ENCODE results near the gene RASA2. TPM values are rescaled to one million over a fixed set of nuclear protein-coding genes. Genes with fewer than 3 reads are reported as not detected.

Gene RASA2
- total RNA-seq, 6 experiments from 2014 or later = 12.6 to 17.7 (median 14.5) TPM

GRCh38 chr3:141505166-141505565, 18.3 kb downstream of the RASA2 start:
- Mint-ChIP-seq H3K4me1 (ENCODE audit: low read depth) (peaks cover 12% of the 10 kb centered on the region), H3K27ac (no peak overlapping the region), H3K27me3 (ENCODE audit: insufficient read depth) (no peaks in the 10 kb centered on the region), H3K9me3 (no peaks in the 10 kb centered on the region), H3K4me3 (no peak overlapping the region), H3K36me3 (ENCODE audit: low read depth) (no peaks in the 10 kb centered on the region; the same call in 1 of the 2 replicates)
- TF ChIP-seq, protein P1, sequence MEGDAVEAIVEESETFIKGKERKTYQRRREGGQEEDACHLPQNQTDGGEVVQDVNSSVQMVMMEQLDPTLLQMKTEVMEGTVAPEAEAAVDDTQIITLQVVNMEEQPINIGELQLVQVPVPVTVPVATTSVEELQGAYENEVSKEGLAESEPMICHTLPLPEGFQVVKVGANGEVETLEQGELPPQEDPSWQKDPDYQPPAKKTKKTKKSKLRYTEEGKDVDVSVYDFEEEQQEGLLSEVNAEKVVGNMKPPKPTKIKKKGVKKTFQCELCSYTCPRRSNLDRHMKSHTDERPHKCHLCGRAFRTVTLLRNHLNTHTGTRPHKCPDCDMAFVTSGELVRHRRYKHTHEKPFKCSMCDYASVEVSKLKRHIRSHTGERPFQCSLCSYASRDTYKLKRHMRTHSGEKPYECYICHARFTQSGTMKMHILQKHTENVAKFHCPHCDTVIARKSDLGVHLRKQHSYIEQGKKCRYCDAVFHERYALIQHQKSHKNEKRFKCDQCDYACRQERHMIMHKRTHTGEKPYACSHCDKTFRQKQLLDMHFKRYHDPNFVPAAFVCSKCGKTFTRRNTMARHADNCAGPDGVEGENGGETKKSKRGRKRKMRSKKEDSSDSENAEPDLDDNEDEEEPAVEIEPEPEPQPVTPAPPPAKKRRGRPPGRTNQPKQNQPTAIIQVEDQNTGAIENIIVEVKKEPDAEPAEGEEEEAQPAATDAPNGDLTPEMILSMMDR (IDR thresholded peaks at IDR 0.05) = no peak
- DNase-seq = no peak

DNA sequence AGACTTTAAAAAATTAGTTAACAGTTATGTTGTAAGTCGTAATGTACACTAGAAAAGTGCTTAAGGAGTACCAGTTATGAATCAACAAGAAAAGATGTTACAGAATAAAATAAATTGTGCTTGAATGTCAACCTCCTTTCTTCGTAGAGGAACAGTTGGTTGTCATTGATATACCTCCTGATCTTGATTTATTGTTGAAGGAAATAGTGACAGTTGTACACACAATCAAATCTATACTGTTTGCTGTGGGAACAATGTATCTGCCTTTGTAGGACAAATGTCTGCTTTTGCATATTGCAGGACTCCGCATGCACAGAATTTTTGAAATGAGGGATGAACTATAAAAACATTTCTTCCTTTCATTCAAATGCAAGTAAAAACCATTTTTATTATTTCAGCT, 19.2 kb downstream of the RASA2 start:
- Mint-ChIP-seq H3K27ac (no peak overlapping the region), H3K4me3 (no peak overlapping the region)
- no peak for DNase-seq

DNA sequence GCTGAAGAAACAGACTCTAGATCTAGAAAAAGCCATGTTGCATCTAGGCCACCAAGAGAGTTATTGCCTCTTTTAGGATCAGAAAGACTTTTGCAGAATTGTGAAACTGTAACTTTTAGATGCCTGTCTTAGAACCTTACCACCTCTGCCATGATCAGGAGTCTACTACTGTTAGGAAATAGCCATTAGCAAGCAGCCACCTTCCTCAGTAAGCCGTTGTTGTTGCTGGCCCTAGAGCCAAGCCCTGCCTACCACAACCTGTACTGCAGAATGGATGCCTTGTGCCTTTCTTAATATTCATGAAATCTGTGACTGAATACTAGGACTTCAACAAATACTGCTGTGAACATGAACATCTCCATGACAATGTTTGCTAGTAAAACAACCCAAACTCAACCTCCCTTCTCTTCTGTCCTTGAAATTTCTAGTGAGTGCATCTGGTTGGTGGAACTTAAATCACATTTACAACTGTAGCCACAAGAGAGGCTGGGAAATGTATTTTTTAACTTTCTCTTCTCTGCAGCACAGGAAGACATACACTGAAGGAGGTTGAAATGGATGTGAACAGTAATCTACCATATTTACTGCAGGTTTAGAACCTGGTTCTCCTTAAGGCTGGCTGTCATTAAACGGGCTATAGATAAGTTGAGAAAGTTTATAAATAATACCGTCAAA, 20.7 kb downstream of the RASA2 start:
- Mint-ChIP-seq H3K9me3 (no peaks in the 10 kb centered on the region), H3K27ac (no peak overlapping the region), H3K27me3 (ENCODE audit: insufficient read depth) (no peaks in the 10 kb centered on the region), H3K4me3 (no peak overlapping the region), H3K4me1 (ENCODE audit: low read depth) (peaks cover 17% of the 10 kb centered on the region), H3K36me3 (ENCODE audit: low read depth) (no peaks in the 10 kb centered on the region; the same call in 1 of the 2 replicates)
- no peak for DNase-seq
- TF ChIP-seq, protein P1 (IDR thresholded peaks at IDR 0.05) = no peak

More for the DNA sequence above, 19.2 kb downstream of the RASA2 start:
- no peaks in the 10 kb centered on the region; the same call in 1 of the 2 replicates for H3K36me3 Mint-ChIP-seq (ENCODE audit: low read depth)
- peaks cover 18% of the 10 kb centered on the region for H3K4me1 Mint-ChIP-seq (ENCODE audit: low read depth)
- TF ChIP-seq, protein P1 (IDR thresholded peaks at IDR 0.05) = no peak
- no peaks in the 10 kb centered on the region for H3K9me3 Mint-ChIP-seq
- H3K27me3 Mint-ChIP-seq (ENCODE audit: insufficient read depth) = no peaks in the 10 kb centered on the region

DNA sequence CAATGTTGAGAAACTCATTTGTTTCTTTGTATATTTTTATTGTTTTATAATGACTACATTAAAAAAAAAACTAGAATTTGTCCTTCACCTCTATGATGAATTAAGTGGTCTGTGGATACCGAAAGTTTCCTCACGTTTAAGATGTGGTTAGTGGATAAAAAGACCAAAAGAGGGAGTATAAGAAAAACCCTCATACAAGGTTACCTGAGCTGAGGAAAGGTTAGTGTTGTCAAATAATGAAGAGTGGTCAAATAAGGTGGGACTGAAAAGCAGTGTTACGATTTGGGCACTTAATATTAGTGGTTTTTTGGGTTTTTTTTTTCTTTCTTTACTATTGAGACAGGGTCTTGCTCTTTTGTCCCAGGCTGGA, 21.2 kb downstream of the RASA2 start:
- Mint-ChIP-seq H3K36me3 (ENCODE audit: low read depth) (no peaks in the 10 kb centered on the region; the same call in 1 of the 2 replicates), H3K9me3 (no peaks in the 10 kb centered on the region), H3K4me1 (ENCODE audit: low read depth) (peaks cover 17% of the 10 kb centered on the region), H3K27me3 (ENCODE audit: insufficient read depth) (no peaks in the 10 kb centered on the region), H3K27ac (no peak overlapping the region), H3K4me3 (no peak overlapping the region)
- TF ChIP-seq, protein P1 (IDR thresholded peaks at IDR 0.05) = no peak
- DNase-seq = no peak

GRCh38 chr3:141511361-141511760, 24.5 kb downstream of the RASA2 start:
- Mint-ChIP-seq H3K4me3 (no peak overlapping the region), H3K27ac (no peak overlapping the region), H3K4me1 (ENCODE audit: low read depth) (peaks cover 17% of the 10 kb centered on the region), H3K27me3 (ENCODE audit: insufficient read depth) (no peaks in the 10 kb centered on the region), H3K9me3 (no peaks in the 10 kb centered on the region), H3K36me3 (ENCODE audit: low read depth) (peaks cover 12% of the 10 kb centered on the region)
- TF ChIP-seq, protein P1 (IDR thresholded peaks at IDR 0.05) = no peak
- no peak for DNase-seq

Measured in HFFc6 (cell line).